Panc1 (cell line): ENCODE data around the gene CFAP410. TPM values are rescaled to one million over a fixed set of nuclear protein-coding genes. Genes with fewer than 3 reads are reported as not detected.

Experiments
- ATAC-seq: fragments of 200-7000 bp; cut with Tn5 transposase; 2 replicates; pipeline ENCODE4 v1.9.1; 2020; ENCODE audit warnings: mild to moderate bottlenecking, moderate library complexity
- BruUV-seq: library from RNA; stranded (reverse); fragments of 400-500 nt; replicated peaks from 2 replicates; lab custom pipeline; 2021; lab: Mats Ljungman, UMichigan
- CTCF ChIA-PET: fragments of 300-600 bp; sonication (Branson Sonifier 250); formaldehyde crosslinking; loops from one replicate; lab custom pipeline; 2022; ENCODE audit warnings: antibody characterized with exemption; lab: Charles Lee
- POLR2A ChIA-PET: fragments of 300-600 bp; sonication (Branson Sonifier 250); formaldehyde crosslinking; loops from one replicate; lab custom pipeline; 2022; ENCODE audit warnings: antibody characterized with exemption; lab: Charles Lee
- DNase-seq: peaks from one replicate; pipeline ENCODE4 v3.0.0-alpha.2; 2010; ENCODE audit warnings: low read depth, low spot score
- H3K27ac ChIP-seq: 2 replicates; pipeline ENCODE4 v1.5.1; 2011; ENCODE audit warnings: mild to moderate bottlenecking, low read length, inconsistent platforms
- H3K27me3 ChIP-seq: fragments of 200-500 bp; sonication (Bioruptor generic); 2 replicates; pipeline ENCODE4 v1.6.0; 2014; ENCODE audit warnings: low read length, inconsistent platforms; ENCODE audit not compliant: control insufficient read depth, insufficient read depth
- H3K36me3 ChIP-seq: fragments of 200-500 bp; sonication (Bioruptor generic); 2 replicates; pipeline ENCODE4 v1.5.1; 2014; ENCODE audit warnings: inconsistent platforms, mild to moderate bottlenecking, low read length, moderate library complexity; ENCODE audit not compliant: control insufficient read depth, insufficient read depth
- H3K4me1 ChIP-seq: 2 replicates; pipeline ENCODE4 v1.5.1; 2011; ENCODE audit warnings: inconsistent platforms, mild to moderate bottlenecking, low read length, moderate library complexity; ENCODE audit not compliant: control insufficient read depth, insufficient read depth
- H3K4me3 ChIP-seq, 2 experiments: 2 replicates each; pipeline ENCODE4 v1.5.1; 2011 to 2012; ENCODE audit warnings: low read depth in 2 of 2, low read length in 2 of 2, mild to moderate bottlenecking in 2 of 2, inconsistent platforms in 1 of 2, moderate library complexity in 1 of 2
- H3K9me3 ChIP-seq: fragments of 200-500 bp; sonication (Bioruptor generic); 2 replicates; pipeline ENCODE4 v1.5.1; 2014; ENCODE audit warnings: low read depth, mild to moderate bottlenecking, inconsistent platforms, low read length, moderate library complexity; ENCODE audit not compliant: control insufficient read depth, insufficient read depth
- CTCF ChIP-seq: fragments of 450-650 bp; IDR thresholded peaks from 2 replicates; pipeline ENCODE4 v1.5.1; 2017; ENCODE audit warnings: mild to moderate bottlenecking
- POLR2AphosphoS5 ChIP-seq: IDR thresholded peaks from 2 replicates; pipeline ENCODE4 v1.6.1; 2012; ENCODE audit warnings: mild to moderate bottlenecking, low read depth, low read length, moderate library complexity
- SIN3A ChIP-seq: IDR thresholded peaks from 2 replicates; pipeline ENCODE4 v1.6.1; 2012; ENCODE audit warnings: low read depth, mild to moderate bottlenecking, low read length, moderate library complexity, borderline replicate concordance; ENCODE audit not compliant: insufficient read depth
- TCF7L2 ChIP-seq: IDR thresholded peaks from 2 replicates; pipeline ENCODE4 v1.6.1; 2011; ENCODE audit warnings: mild to moderate bottlenecking, low read depth, low read length, inconsistent platforms
- in situ Hi-C: cut with HindIII; loops from 2 replicates; pipeline ENCODE4 v1.10.0; 2016; ENCODE audit warnings: low sequenced_read_pairs, low pct_unique_long_range_greater_than_20kb
- intact Hi-C: fragments of 100-400 bp; cut with micrococcal nuclease; formaldehyde crosslinking; loops from one replicate; pipeline ENCODE4 v1.10.0; 2022; ENCODE audit not compliant: unreplicated experiment
- total RNA-seq: library from RNA; stranded (reverse); gene quantifications from one replicate; pipeline ENCODE4 v1.2.1, GENCODE V29; 2021; ENCODE audit not compliant: unreplicated experiment
- TF ChIP-seq, protein P1 (sequence below), 2 experiments: IDR thresholded peaks; 2 replicates each; pipeline ENCODE4 v1.6.1; 2011 to 2012; ENCODE audit warnings: low read depth in 2 of 2, control low read depth in 1 of 2, low read length in 1 of 2, mild to moderate bottlenecking in 1 of 2, moderate library complexity in 1 of 2; ENCODE audit not compliant: insufficient read depth in 1 of 2

The CFAP410 gene
- total RNA-seq, 1 experiment from 2014 or later, result 11.8 TPM

DNA sequence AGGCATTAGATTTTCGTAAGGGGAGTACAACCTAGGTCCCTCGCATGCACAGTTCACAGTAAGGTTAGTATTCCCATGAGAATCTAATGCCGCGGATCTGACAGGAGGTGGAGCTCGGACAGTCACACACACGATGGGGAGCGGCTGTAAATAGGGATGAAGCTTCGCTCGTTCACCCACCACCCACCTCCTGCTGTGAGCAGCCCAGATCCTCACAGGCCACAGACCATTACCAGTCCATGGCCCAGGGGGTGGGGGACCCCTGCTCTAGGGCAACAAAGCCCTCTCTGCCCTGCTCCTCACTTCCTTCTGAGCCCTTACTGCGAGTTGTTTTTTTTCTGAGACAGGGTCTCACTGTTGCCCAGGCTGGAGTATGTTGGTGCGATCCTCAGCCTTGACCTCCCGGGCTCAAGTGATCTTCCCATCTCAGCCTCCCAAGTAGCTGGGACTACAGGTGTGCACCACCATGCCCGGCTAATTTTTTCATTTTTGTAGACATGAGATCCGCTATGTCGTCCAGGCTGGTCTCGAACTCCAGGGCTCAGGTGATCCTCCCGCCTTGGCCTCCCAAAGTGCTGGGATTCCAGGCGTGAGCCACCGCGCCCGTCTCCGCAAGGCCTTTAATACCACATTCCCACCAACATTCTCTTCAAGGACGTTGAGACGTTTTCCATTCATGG lies 35.6 kb upstream of the CFAP410 start:
- no peaks in the 10 kb centered on the region for H3K9me3 ChIP-seq
- TF ChIP-seq TCF7L2, result no peak
- TF ChIP-seq SIN3A, result no peak
- TF ChIP-seq CTCF, result no peak
- TF ChIP-seq, protein P1, sequence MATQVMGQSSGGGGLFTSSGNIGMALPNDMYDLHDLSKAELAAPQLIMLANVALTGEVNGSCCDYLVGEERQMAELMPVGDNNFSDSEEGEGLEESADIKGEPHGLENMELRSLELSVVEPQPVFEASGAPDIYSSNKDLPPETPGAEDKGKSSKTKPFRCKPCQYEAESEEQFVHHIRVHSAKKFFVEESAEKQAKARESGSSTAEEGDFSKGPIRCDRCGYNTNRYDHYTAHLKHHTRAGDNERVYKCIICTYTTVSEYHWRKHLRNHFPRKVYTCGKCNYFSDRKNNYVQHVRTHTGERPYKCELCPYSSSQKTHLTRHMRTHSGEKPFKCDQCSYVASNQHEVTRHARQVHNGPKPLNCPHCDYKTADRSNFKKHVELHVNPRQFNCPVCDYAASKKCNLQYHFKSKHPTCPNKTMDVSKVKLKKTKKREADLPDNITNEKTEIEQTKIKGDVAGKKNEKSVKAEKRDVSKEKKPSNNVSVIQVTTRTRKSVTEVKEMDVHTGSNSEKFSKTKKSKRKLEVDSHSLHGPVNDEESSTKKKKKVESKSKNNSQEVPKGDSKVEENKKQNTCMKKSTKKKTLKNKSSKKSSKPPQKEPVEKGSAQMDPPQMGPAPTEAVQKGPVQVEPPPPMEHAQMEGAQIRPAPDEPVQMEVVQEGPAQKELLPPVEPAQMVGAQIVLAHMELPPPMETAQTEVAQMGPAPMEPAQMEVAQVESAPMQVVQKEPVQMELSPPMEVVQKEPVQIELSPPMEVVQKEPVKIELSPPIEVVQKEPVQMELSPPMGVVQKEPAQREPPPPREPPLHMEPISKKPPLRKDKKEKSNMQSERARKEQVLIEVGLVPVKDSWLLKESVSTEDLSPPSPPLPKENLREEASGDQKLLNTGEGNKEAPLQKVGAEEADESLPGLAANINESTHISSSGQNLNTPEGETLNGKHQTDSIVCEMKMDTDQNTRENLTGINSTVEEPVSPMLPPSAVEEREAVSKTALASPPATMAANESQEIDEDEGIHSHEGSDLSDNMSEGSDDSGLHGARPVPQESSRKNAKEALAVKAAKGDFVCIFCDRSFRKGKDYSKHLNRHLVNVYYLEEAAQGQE (IDR thresholded peaks at IDR 0.05; ENCODE audit: insufficient read depth in 1 of 2, low read depth in 2 of 2, low read length in 1 of 2), result no peak
- TF ChIP-seq POLR2AphosphoS5, result no peak
- in situ Hi-C loops (no loop called here), intact Hi-C loops (no loop called here)
- ChIA-PET POLR2A (no interaction called here), CTCF (no interaction called here)
- no peak overlapping the region for H3K27ac ChIP-seq
- DNase-seq (no peak), ATAC-seq (no peak)
- H3K4me1 ChIP-seq, result no peaks in the 10 kb centered on the region
- no TSS peak for BruUV-seq
- H3K27me3 ChIP-seq, result no peaks in the 10 kb centered on the region
- H3K4me3 ChIP-seq, result no peak overlapping the region
- H3K36me3 ChIP-seq, result no peaks in the 10 kb centered on the region

DNA sequence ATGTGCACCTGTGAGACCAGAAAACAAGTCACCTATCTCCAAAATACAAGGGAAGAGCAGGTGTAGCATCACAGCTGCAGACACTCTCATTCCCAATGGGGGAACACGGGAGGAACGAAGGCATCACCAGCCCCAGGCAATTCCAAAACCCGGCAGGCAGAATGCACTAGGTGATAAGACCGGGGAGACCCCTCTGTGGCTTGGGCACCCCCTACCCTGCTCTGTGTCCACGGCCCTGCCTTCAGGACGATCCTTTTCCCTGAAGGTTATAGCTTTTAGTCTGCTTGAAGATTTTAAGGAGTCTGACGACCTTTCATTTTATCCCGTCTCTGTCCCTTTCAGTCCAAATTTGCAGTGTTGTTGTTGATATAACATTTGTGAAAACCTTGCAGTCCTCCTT lies 33.4 kb upstream of the CFAP410 start:
- in situ Hi-C loops (no loop called here), intact Hi-C loops (no loop called here)
- Histone ChIP-seq H3K36me3 (no peaks in the 10 kb centered on the region), H3K27ac (no peak overlapping the region), H3K4me1 (no peaks in the 10 kb centered on the region), H3K9me3 (no peaks in the 10 kb centered on the region), H3K27me3 (no peaks in the 10 kb centered on the region), H3K4me3 (no peak overlapping the region)
- ATAC-seq (no peak), DNase-seq (no peak)
- CTCF ChIA-PET, result no interaction called here
- TF ChIP-seq CTCF (no peak), POLR2AphosphoS5 (no peak), TCF7L2 (no peak), SIN3A (no peak)
- TF ChIP-seq, protein P1 (IDR thresholded peaks at IDR 0.05; ENCODE audit: insufficient read depth in 1 of 2, low read depth in 2 of 2, low read length in 1 of 2), result no peak
- BruUV-seq, result no TSS peak
- POLR2A ChIA-PET, result no interaction called here
